GM18502 (cell line): Measurements from ENCODE around the gene MARCO.

Source experiments
- ATAC-seq: cut with Tn5 transposase; IDR thresholded peaks from one replicate; pipeline ENCODE4 v1.9.1; 2021; ENCODE audit warnings: mild to moderate bottlenecking; ENCODE audit not compliant: unreplicated experiment, poor library complexity

The MARCO gene

GRCh38 chr2:118971245-118972122, 29.5 kb downstream of the MARCO start:
- no peak for ATAC-seq

DNA sequence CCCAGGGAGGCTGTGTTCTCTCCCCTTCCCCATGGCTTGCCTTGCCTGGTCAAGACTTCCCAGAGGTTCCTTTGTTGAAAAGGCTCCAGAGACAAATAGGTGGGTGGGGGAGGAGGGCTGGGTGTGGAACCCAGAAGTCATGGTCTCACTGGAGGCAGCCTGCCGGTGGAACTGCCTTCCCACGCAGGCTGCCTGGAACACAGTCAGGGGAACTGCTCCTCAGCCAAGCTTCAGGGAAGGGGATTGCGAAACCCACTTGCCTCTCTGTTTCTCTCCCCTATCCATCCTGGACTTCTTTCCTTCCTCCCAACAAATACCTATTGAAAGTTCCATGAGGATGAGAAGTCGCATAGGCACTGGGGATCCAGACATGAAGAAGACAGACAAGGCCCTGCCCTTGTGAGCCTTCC, 31.6 kb downstream of the MARCO start:
- no peak for ATAC-seq

DNA sequence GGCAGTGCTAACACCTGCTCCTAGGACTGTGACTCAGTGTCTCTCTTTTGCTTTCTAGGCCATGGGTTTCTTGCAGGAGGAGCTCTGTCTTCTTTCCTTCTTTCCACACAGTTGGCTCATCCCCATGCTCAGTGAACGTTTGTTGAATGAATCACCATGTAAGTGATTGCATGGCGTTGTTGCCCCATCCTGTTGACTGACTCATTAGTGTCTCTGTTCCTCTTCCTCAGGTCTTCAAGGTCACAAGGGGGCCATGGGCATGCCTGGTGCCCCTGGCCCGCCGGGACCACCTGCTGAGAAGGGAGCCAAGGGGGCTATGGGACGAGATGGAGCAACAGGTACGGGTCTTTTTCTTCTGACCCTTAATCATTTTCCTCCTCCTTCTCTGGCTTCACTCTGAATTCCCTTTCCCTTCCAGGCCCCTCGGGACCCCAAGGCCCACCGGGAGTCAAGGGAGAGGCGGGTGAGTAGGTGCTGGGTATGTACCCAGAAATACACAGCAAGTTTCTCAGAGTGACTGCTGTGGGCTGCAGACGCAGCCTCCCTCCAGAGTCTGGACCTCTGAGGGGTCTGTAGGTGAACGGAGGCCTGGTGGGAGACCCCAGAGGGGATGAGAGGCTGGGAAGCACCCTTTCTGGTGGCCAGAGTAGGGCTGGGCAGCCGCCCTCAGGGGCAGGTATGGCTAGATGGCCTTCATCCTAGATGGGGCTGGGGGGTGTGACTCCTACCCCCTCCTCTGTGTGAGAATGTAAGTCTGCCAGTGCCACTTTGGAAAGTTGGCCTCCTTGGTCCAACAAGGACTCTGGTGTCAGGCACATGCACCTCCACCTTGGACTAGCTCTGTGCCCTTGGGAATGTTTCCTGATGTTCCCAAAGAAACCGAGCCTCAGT, 32.4 kb downstream of the MARCO start:
- ATAC-seq = no peak

- no peak for ATAC-seq
Measured at GRCh38 chr2:118975133-118975532, 33.1 kb downstream of the MARCO start.

DNA sequence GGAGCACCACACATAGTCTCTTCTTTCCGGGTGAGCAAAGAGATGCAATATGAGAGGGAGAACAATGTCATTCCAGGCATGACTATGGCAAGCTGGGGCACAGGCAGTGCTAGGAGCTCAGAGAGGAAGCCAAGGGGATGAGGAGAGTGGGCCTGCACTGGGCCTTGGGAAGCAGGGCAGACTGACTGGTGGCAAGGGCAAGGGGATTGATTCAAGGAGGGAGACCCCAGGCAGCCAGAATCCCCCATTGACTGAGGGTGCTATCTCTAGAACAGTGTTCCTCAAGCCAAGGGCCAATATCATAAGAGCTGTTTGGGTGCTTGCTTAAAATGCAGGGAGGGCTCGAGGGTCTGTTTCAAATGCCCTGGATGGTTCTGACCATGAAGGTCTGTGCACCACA, 36.1 kb downstream of the MARCO start:
- no peak for ATAC-seq

DNA sequence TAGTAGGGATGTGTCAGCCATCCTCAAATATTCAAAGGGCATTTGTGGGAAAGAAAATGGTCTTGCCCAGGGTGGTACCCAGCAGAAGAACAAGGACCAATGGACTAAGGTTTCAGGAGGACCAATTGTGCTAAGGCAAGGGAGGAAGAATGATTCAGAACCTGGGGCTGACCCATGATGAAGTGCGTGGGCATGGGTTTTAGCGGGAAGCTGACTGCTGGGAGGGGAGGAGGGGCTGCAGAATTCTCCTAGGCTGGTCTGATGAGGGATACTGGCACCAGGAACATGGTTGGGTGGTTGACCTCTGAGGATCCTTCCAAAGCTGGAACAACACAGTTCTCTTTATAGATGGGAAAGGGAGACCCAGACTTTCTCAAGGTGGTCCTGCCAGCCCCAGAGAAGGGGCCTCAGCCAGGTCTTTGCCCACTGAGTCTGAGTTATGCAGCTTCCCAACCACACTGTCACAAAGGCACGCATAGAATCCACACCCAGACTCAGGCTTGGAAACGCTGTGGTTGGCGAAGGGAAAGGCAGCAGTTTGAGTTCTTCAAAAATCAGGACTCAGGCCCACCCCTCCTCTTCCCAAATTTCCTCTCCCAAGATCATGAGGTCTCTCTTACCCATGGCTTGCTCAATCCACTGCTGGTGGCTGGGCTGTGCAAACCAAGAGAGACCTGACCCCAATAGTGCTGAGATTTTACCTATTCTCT, 37.3 kb downstream of the MARCO start:
- no peak for ATAC-seq

DNA sequence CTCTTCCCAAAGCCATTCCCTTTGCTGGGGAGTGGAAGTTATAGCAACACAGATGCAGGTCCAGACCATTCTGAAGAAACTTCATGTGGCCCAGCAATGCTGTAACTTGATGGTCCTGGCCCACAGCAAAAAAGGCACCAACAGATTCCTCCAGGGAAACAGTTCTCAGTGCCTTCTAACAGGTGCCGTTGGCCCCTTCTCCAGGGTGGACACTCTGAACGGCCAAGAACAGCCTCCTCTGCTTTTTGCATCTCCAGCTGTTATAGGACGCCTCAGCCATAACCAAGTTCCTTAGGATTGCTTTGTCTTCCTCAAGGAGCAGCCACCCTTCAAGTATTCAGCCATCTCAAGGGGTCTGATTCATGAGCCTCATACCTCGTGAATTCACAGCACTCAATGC, 38.0 kb downstream of the MARCO start:
- ATAC-seq = no peak

GRCh38 chr2:118980573-118980972, 38.6 kb downstream of the MARCO start:
- ATAC-seq = no peak

DNA sequence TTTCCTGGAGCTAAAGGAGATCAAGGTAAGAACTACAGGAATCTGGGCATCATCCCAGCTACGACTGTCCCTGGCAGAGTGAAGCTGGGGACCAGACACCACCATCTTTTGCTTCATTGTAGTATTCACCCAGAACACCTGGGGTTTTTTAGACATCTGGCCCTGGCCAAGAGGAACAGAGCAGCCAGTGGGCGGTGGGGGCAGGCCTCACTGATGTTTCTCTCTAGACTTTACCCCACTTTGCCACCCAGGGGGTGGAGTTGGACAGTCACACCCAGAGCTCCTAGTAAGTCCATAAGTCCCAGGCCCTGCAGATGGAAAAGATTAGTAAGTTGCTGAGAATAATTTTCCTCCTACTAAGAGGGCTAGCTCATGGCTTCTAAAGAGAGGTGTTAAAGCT, 39.6 kb downstream of the MARCO start:
- no peak for ATAC-seq

- ATAC-seq = no peak
Measured at GRCh38 chr2:118982039-118982438, 40.0 kb downstream of the MARCO start.

GRCh38 chr2:118983133-118983532, 41.1 kb downstream of the MARCO start:
- no peak for ATAC-seq

DNA sequence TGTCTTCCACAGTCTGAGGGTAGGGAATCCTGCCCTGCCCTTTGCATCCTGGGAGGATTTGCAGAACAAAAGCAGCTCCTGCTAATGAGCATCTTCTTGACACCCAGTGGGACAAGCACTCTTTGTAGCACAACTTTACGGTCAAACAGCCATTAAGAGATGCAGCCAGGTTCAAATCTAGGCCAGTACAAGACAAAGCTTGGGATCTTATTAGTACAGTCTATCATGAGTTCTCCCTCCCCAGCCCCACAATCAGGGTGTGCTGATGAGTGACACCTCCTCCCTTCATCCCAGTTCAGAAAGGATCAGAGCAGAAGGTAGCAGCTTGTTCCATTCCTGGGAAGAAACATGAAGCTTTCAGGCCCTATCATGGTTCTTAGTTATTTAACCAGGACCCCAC, 41.9 kb downstream of the MARCO start:
- no peak for ATAC-seq

DNA sequence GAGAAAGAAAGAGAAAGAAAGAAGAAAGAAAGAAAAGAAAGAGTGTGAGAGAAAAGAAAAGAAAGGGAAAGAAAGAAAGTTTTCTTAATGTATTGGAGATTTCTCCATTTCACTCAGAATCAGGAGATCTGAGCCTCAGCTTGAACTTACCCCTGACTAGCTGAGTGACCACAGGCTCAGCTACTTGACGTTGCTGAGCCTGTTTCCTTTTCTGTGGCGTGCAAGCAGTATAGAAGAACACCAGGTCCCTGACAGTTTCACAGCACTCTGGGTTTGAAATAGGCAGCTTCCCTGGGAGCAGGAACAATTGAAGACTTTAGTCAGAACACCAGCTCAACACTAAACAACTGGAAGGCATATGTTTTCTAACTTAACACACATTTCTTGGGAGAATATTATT, 44.7 kb downstream of the MARCO start:
- ATAC-seq = no peak

GRCh38 chr2:118987886-118988285, 45.9 kb downstream of the MARCO start:
- ATAC-seq = no peak

DNA sequence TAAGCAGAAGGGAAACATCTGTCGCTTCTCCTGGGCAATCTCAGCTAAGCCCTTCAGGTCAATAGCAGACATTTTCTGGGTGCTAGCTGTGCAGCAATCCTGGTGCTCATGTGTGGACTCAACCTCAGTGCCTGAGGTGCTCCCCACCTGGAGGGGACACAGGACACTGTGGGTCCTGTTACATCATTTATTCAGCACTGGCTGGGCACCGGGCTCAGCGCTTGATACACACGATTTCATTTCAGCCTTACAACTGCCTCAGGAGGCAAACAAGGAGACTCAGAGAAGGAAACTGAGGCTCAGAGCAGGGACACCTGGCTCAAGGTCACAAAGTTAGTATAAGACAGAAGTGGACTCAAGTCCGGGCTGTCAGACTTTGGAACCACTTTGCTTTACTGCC, 46.7 kb downstream of the MARCO start:
- ATAC-seq = no peak

GRCh38 chr2:118989481-118989880, 47.5 kb downstream of the MARCO start:
- peak; percentile 83 for ATAC-seq

DNA sequence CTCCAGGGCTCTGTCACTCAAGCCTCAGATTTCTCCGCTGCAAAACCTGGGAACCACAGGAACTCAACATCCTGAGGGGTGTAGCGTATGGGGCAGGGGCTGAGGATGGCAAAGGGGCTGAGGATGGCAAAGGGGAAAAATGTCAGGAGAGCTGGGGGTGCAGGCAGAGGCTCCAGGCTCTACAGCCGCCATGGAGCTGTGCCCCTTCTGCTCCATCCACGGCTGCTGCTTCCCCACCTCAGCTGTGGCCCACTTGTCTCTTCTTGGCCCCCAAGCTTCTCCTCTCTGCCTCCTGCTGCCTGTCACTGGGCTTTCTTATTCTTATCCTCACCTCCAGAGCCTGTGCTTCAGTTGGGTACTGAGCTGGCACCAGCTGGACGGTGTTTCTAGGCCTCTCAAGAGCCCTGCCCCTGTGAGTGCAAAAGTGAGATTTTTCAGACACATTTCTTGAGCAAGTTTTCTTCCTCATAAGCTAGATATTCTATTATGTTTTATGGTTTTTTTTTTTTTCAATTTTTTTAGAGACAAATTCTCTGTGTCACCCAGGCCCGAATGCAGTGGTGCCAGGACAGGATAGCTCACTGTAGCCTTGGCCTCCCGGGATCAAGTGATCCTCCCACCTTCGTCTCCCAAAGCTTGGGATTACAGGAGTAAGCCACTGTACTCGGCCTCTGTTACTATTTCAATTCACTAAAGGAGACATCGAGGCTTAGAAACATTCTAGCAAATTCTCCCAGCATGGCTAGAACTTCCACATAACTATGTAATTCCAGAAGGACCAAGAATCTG, 49.0 kb downstream of the MARCO start:
- ATAC-seq = no peak

DNA sequence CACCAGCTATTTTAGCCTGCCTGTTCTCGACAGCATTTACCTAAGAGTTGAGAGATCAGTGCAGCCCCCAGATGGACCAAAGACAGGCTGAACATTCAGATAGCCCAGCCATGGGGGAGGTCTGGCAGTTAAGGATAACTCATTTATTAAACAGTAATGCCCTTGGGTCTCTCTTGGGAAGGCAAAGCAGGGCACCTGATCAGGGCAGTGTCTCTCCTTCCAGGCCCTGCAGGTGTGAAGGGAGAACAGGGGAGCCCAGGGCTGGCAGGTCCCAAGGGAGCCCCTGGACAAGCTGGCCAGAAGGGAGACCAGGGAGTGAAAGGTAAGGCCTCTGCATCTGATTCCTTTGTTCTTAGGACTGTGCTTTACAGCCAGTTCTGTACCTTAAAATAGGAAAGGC, 49.6 kb downstream of the MARCO start:
- ATAC-seq = no peak

GRCh38 chr2:118992740-118993391, 50.9 kb downstream of the MARCO start:
- no peak for ATAC-seq

DNA sequence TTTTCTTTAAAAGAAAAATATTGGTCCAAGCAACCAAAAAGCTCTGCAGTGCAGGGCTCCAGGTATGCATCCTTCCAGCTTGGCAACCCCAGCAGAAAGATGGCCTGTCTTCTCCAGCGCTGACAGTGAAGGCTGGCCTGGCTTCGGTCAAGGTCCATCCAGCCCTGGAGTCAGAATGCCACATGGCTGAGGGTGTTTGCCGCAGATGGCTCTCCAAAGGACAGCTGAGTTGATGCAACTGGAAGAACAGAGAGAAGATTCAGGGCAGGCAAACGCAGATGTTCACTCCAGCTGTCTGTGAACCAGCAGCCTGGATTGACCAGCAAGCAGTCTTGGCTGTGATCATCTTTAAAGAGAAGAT, 51.4 kb downstream of the MARCO start:
- ATAC-seq = no peak
